Measurements from ENCODE around the gene HHIPL1. TPM values are rescaled to one million over a fixed set of nuclear protein-coding genes. Genes with fewer than 3 reads are reported as not detected.
A peak's percentile ranks its signal among the peaks of the same experiment; 100 is the strongest.

The HHIPL1 gene
- total RNA-seq, 2 experiments from 2014 or later: 0.25 to 0.72 TPM

DNA sequence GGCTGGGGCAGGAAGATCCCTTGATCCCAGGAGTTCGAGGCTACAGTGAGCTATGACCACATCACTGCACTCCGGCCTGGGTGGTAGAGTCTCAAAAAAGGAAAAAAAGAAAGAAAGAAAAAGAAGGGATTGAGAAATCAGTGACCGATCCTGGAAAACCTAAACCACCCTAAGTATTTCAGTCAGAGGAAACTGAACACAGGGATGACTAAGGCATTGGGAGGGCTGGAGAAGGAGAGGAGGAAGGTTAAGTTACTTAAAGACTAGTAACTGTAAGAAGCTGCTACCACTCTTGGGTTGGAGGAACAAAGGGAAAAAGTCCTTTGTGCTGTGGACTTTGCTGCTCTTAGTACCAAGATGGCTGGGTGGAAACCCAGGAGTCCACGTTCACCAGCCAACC, 10.6 kb downstream of the HHIPL1 start:
- no TSS peak for BruUV-seq (replicated peaks)
- Histone ChIP-seq H3K36me3 (ENCODE audit: insufficient read depth, low read length) (no peaks in the 10 kb centered on the region), H3K79me2 (ENCODE audit: insufficient read depth, low read depth, low read length) (no peaks in the 10 kb centered on the region), H3K4me2 (ENCODE audit: low read length) (no peak overlapping the region), H2AFZ (ENCODE audit: low read length) (no peak overlapping the region), H3K9me3 (ENCODE audit: low read length) (no peaks in the 10 kb centered on the region), H3K4me3 (ENCODE audit: low read depth, low read length, poor library complexity, severe bottlenecking) (no peak overlapping the region), H3K9me2 (ENCODE audit: insufficient read depth, low read length) (no peaks in the 10 kb centered on the region), H4K20me1 (ENCODE audit: insufficient read depth, low read length) (no peaks in the 10 kb centered on the region), H3K27ac (ENCODE audit: low read depth, low read length, poor library complexity, severe bottlenecking) (no peak overlapping the region), H3K4me1 (ENCODE audit: insufficient read depth, low read length, poor library complexity, severe bottlenecking) (peaks cover 13% of the 10 kb centered on the region)
- ChIA-PET CTCF (ENCODE audit: unreplicated experiment) (interaction anchor here (0.7 kb wide), 1 partner anchor 12 kb away, joined by 4 read pairs; no protein-coding TSS in a partner anchor), POLR2A (interaction anchor here (1.5 to 1.6 kb wide), 2 partner anchors 9 to 13 kb away, joined by 4 to 5 read pairs; no protein-coding TSS in a partner anchor)
- intact Hi-C loops (cut with micrococcal nuclease; ENCODE audit: unreplicated experiment): no loop called here
- TF ChIP-seq EZH2phosphoT487 (IDR thresholded peaks at IDR 0.05; ENCODE audit: borderline replicate concordance, low read depth, low read length) (no peak), CTCF (conservative IDR thresholded peaks at IDR 0.05; ENCODE audit: low read length) (no peak)
- DNase-seq (ENCODE audit: low spot score): no peak

GRCh38 chr14:99656171-99656570, 11.2 kb downstream of the HHIPL1 start:
- Histone ChIP-seq H3K36me3 (ENCODE audit: insufficient read depth, low read length) (no peaks in the 10 kb centered on the region), H3K4me1 (ENCODE audit: insufficient read depth, low read length, poor library complexity, severe bottlenecking) (peaks cover 19% of the 10 kb centered on the region), H3K4me2 (ENCODE audit: low read length) (no peak overlapping the region), H3K4me3 (ENCODE audit: low read depth, low read length, poor library complexity, severe bottlenecking) (no peak overlapping the region), H2AFZ (ENCODE audit: low read length) (no peak overlapping the region), H3K9me2 (ENCODE audit: insufficient read depth, low read length) (no peaks in the 10 kb centered on the region), H3K79me2 (ENCODE audit: insufficient read depth, low read depth, low read length) (no peaks in the 10 kb centered on the region), H4K20me1 (ENCODE audit: insufficient read depth, low read length) (no peaks in the 10 kb centered on the region), H3K9me3 (ENCODE audit: low read length) (no peaks in the 10 kb centered on the region), H3K27ac (ENCODE audit: low read depth, low read length, poor library complexity, severe bottlenecking) (no peak overlapping the region)
- CTCF ChIA-PET (ENCODE audit: unreplicated experiment): interaction anchor here (0.5 kb wide), 1 partner anchor 28 kb away, joined by 4 read pairs; the partner anchor contains the start of gene CYP46A1
- POLR2A ChIA-PET: interaction anchor here (1.0 to 1.6 kb wide), 4 partner anchors 8 to 54 kb away, joined by 3 to 5 read pairs (median 4); no protein-coding TSS in a partner anchor
- BruUV-seq (replicated peaks): no TSS peak
- intact Hi-C loops (cut with micrococcal nuclease; ENCODE audit: unreplicated experiment): no loop called here
- TF ChIP-seq EZH2phosphoT487 (IDR thresholded peaks at IDR 0.05; ENCODE audit: borderline replicate concordance, low read depth, low read length) (no peak), CTCF (conservative IDR thresholded peaks at IDR 0.05; ENCODE audit: low read length) (no peak)
- DNase-seq (ENCODE audit: low spot score): no peak

DNA sequence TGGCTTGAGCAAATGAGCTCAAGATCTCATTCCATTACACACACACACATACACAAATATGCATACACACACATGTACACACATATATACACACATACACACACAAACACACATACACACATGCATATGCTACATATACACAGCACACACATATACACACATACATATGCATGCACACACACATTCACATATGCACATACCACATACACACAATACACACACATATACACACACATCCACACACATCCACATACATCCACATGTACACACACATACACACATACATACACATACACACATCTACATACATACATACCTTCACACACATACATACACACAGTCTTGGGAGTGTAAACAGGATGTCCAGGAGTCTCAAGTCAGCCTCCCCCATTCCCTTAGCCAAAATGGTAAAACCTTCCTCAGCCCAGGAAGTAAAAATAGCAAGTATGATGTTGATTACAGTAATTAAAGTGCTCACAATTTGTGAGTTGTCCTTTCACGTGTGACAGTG, 12.8 kb downstream of the HHIPL1 start:
- Histone ChIP-seq H2AFZ (ENCODE audit: low read length) (peak overlapping the region; percentile 22; the same call in 1 of the 2 replicates), H3K4me3 (ENCODE audit: low read depth, low read length, poor library complexity, severe bottlenecking) (no peak overlapping the region), H3K79me2 (ENCODE audit: insufficient read depth, low read depth, low read length) (no peaks in the 10 kb centered on the region), H3K27ac (ENCODE audit: low read depth, low read length, poor library complexity, severe bottlenecking) (no peak overlapping the region), H4K20me1 (ENCODE audit: insufficient read depth, low read length) (no peaks in the 10 kb centered on the region), H3K9me2 (ENCODE audit: insufficient read depth, low read length) (no peaks in the 10 kb centered on the region), H3K36me3 (ENCODE audit: insufficient read depth, low read length) (no peaks in the 10 kb centered on the region), H3K9me3 (ENCODE audit: low read length) (no peaks in the 10 kb centered on the region), H3K4me1 (ENCODE audit: insufficient read depth, low read length, poor library complexity, severe bottlenecking) (peaks cover 28% of the 10 kb centered on the region), H3K4me2 (ENCODE audit: low read length) (no peak overlapping the region)
- BruUV-seq (replicated peaks): no TSS peak
- ChIA-PET POLR2A (interaction anchor here (1.1 to 1.8 kb wide), 3 partner anchors 11 to 29 kb away, joined by 3 to 6 read pairs (median 3); no protein-coding TSS in a partner anchor), CTCF (ENCODE audit: unreplicated experiment) (no interaction called here)
- intact Hi-C loops (cut with micrococcal nuclease; ENCODE audit: unreplicated experiment): no loop called here
- DNase-seq (ENCODE audit: low spot score): no peak
- TF ChIP-seq CTCF (conservative IDR thresholded peaks at IDR 0.05; ENCODE audit: low read length) (no peak), EZH2phosphoT487 (IDR thresholded peaks at IDR 0.05; ENCODE audit: borderline replicate concordance, low read depth, low read length) (no peak)
